ENCODE results near the gene NRP1. TPM values are rescaled to one million over a fixed set of nuclear protein-coding genes. Genes with fewer than 3 reads are reported as not detected.

Gene NRP1
- polyA plus RNA-seq, 3 donors, result 1.1 to 1.7 (median 1.3) TPM

DNA sequence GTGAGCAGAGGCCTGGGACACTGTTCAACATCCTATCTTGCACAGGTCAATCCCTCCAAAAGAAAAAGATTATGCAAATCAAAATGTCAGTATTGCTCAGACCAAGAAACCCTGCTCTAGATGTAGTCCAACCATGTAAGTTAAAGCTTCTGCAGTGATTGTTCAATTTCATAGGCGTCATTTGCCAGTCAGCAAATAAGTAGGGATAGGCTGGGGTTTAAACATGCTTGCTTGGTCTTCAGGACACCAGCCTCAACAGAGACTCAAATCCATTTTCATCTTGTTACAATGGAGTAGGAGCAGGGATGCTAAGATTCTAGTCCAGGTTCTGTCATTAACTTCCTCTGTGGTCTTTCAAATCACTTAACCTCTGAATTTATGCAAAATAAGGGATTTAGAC lies 89.1 kb downstream of the NRP1 start:
- no peak overlapping the region for H3K4me2 ChIP-seq (replicated peaks; ENCODE audit: extremely low read depth, low read length, poor library complexity, severe bottlenecking)
- H3K4me3 ChIP-seq (replicated peaks in 1 of 3; ENCODE audit: low read depth in 2 of 3, low read length in 3 of 3), result no peak overlapping the region
- H4K20me1 ChIP-seq (ENCODE audit: insufficient read depth, low read length), result no peaks in the 10 kb centered on the region
- H2AFZ ChIP-seq (ENCODE audit: insufficient read depth, low read depth, low read length, poor library complexity, severe bottlenecking), result no peak overlapping the region
- peaks cover 0 to 1% of the 10 kb centered on the region in 2 donors for H3K9me3 ChIP-seq (replicated peaks in 1 of 2; ENCODE audit: control insufficient read depth in 1 of 2, insufficient read depth in 1 of 2, low read length in 2 of 2)
- intact Hi-C loops (cut with micrococcal nuclease), result no loop called here
- no CpG with 5 or more reads among the region's 1 CpG for WGBS (ENCODE audit: insufficient coverage)
- peaks cover 26% of the 10 kb centered on the region for H3K4me1 Mint-ChIP-seq
- no peak overlapping the region for H3K27ac Mint-ChIP-seq
- H3K27me3 ChIP-seq (ENCODE audit: control insufficient read depth in 2 of 2, insufficient read depth in 2 of 2, low read length in 2 of 2), result peaks cover 4 to 6% of the 10 kb centered on the region in 2 donors
- no peaks in the 10 kb centered on the region for H3K79me2 ChIP-seq (ENCODE audit: insufficient read depth, low read length)
- no peaks in the 10 kb centered on the region for H3K36me3 ChIP-seq (replicated peaks in 1 of 2; ENCODE audit: control insufficient read depth in 1 of 2, insufficient read depth in 2 of 2, low read length in 2 of 2)
- H3K4me1 ChIP-seq (ENCODE audit: control insufficient read depth in 1 of 2, insufficient read depth in 2 of 2, low read length in 2 of 2), result peaks cover 9 to 12% of the 10 kb centered on the region in 2 donors
- no peak overlapping the region for H3K9ac ChIP-seq (ENCODE audit: insufficient read depth, low read length, poor library complexity, severe bottlenecking)
- H3K27me3 Mint-ChIP-seq (ENCODE audit: low read depth in 3 of 3), result peaks cover 2 to 12% (median 6%) of the 10 kb centered on the region in 3 donors
- no peaks in the 10 kb centered on the region for H3K36me3 Mint-ChIP-seq
- no peak for DNase-seq
- TF ChIP-seq, protein P1, sequence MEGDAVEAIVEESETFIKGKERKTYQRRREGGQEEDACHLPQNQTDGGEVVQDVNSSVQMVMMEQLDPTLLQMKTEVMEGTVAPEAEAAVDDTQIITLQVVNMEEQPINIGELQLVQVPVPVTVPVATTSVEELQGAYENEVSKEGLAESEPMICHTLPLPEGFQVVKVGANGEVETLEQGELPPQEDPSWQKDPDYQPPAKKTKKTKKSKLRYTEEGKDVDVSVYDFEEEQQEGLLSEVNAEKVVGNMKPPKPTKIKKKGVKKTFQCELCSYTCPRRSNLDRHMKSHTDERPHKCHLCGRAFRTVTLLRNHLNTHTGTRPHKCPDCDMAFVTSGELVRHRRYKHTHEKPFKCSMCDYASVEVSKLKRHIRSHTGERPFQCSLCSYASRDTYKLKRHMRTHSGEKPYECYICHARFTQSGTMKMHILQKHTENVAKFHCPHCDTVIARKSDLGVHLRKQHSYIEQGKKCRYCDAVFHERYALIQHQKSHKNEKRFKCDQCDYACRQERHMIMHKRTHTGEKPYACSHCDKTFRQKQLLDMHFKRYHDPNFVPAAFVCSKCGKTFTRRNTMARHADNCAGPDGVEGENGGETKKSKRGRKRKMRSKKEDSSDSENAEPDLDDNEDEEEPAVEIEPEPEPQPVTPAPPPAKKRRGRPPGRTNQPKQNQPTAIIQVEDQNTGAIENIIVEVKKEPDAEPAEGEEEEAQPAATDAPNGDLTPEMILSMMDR (IDR thresholded peaks at IDR 0.05), result no peak
- no peak overlapping the region for H3K27ac ChIP-seq (ENCODE audit: low read depth in 1 of 2, low read length in 2 of 2)
- H3K4me3 Mint-ChIP-seq, result no peak overlapping the region
- peaks cover 0 to 4% (median 0%) of the 10 kb centered on the region in 7 donors for H3K9me3 Mint-ChIP-seq

DNA sequence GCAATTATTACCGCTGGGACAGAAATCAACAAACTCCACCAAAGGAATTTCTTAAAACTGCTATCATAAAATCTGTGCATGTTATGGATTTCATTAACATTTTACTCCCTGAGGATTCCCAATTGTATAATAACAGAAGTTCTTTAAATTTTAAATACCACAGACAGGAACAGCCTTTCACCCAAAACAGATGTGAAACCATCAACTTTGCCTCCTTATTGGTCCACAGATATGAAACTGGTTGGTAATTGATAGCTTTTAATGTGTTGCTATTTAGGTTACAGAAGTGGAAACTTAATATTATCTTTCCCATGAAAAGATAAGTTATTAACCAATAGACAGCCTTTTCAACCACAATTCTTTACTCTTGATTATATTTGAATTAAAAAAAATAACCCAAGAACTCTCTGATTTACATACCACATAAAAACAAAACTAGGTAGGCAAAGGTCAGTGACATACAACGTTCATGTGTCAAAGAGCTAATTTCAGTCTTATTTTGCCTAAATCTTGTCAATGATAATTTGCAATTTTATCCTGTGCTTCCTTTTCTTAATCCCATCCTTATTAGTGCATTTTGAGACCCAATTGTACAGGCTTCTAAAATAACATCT lies 90.0 kb downstream of the NRP1 start:
- Histone ChIP-seq H3K9ac (ENCODE audit: insufficient read depth, low read length, poor library complexity, severe bottlenecking) (no peak overlapping the region), H3K4me2 (replicated peaks; ENCODE audit: extremely low read depth, low read length, poor library complexity, severe bottlenecking) (no peak overlapping the region), H2AFZ (ENCODE audit: insufficient read depth, low read depth, low read length, poor library complexity, severe bottlenecking) (no peak overlapping the region), H3K79me2 (ENCODE audit: insufficient read depth, low read length) (no peaks in the 10 kb centered on the region), H4K20me1 (ENCODE audit: insufficient read depth, low read length) (no peaks in the 10 kb centered on the region), H3K27ac (ENCODE audit: low read depth in 1 of 2, low read length in 2 of 2) (no peak overlapping the region), H3K4me1 (ENCODE audit: control insufficient read depth in 1 of 2, insufficient read depth in 2 of 2, low read length in 2 of 2) (peaks cover 9 to 12% of the 10 kb centered on the region in 2 donors), H3K4me3 (replicated peaks in 1 of 3; ENCODE audit: low read depth in 2 of 3, low read length in 3 of 3) (no peak overlapping the region), H3K27me3 (ENCODE audit: control insufficient read depth in 2 of 2, insufficient read depth in 2 of 2, low read length in 2 of 2) (peaks cover 3 to 4% of the 10 kb centered on the region in 2 donors), H3K36me3 (replicated peaks in 1 of 2; ENCODE audit: control insufficient read depth in 1 of 2, insufficient read depth in 2 of 2, low read length in 2 of 2) (no peaks in the 10 kb centered on the region), H3K9me3 (replicated peaks in 1 of 2; ENCODE audit: control insufficient read depth in 1 of 2, insufficient read depth in 1 of 2, low read length in 2 of 2) (no peaks in the 10 kb centered on the region)
- Mint-ChIP-seq H3K4me3 (no peak overlapping the region), H3K9me3 (no peaks in the 10 kb centered on the region), H3K27ac (no peak overlapping the region), H3K27me3 (ENCODE audit: low read depth in 3 of 3) (peaks cover 2 to 8% (median 6%) of the 10 kb centered on the region in 3 donors), H3K36me3 (no peaks in the 10 kb centered on the region), H3K4me1 (peaks cover 25% of the 10 kb centered on the region)
- intact Hi-C loops (cut with micrococcal nuclease), result no loop called here
- WGBS (ENCODE audit: insufficient coverage), result 100% methylated on average over 1 of the region's 2 CpGs
- TF ChIP-seq, protein P1 (IDR thresholded peaks at IDR 0.05), result no peak
- DNase-seq, result no peak
